Ishikawa (cell line): ENCODE measurements around the gene CCK.

Source experiments
- REST ChIP-seq: IDR thresholded peaks from 2 replicates; pipeline ENCODE4 v1.6.1; 2012; ENCODE audit warnings: low read depth, mild to moderate bottlenecking
- TAF1 ChIP-seq: IDR thresholded peaks from 2 replicates; pipeline ENCODE4 v1.6.1; 2012; ENCODE audit warnings: low read depth, mild to moderate bottlenecking
- TCF12 ChIP-seq: IDR thresholded peaks from 2 replicates; pipeline ENCODE4 v1.6.1; 2012; ENCODE audit warnings: low read depth
- ZBTB7A ChIP-seq: IDR thresholded peaks from 2 replicates; pipeline ENCODE4 v1.6.1; 2012; ENCODE audit warnings: low read depth

DNA sequence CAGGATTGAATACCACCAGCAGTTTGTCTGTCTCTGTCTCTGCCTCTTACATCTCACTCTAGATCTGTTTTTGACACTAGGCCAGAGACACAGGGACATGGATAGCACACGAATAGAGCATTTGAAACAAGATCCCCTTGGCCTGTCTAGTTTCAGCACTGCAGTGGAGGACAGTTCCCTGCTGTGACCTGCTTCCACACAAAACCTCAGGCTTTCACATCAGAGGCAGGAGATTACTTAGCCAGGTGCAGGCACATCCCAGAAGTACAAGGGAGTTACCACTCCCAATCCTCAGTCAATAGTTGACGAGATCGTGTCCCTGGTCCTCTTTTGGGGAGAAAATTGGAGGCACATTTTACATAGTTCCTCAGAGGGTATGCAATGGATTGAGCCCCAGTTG is 34.0 kb upstream of the CCK start:
- TF ChIP-seq REST (peak; percentile 94), ZBTB7A (no peak), TCF12 (no peak), TAF1 (no peak)
